ENCODE results near the gene SNAPC4.

DNA sequence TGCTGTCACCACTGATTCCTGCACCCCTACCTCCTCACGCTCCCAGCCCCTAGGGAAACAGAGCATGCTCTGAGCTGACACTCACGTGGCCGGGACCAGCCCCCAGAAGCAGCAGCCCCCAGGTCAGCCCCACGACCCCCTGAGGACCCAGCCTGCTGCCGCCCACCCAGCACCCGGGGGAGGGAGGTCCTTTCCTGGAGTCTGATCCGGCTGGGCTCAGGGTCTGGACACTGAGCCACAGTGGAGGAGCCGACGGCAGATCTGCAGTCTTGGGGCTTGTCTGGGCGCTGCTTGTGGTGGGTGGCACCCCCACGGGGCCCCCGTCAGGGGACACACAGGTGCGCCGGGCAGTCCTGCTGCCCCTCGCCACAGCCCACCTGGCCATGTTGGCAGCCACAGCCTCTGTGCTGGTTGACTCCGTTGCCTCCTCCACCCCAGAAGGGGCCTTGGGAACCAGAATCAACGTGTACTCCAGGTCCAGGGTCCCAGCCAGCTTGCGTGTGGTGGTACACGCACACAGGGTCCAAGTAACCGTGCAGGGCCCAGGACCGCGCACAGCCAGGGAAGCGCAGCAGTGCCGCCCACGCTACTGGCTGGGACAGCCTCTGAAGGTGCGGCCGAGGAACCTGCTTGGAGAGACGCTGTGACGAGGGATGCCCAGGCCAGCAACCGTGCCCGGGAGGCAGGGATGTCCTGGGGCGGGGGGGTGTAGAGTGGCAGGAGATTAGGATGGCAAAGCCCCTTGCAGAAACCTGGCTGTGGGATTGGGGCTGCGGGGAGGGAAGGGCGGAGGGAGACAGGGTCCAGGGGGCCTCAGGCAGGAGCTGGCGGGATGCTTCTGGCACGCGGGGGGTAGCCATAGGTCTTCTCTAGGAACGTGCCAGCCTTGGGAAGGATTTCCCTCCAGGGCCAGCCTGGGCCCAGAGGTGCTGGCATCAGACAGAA is 39.9 kb downstream of the SNAPC4 start:
- no peak for TF ChIP-seq POLR2AphosphoS5 (IDR thresholded peaks at IDR 0.05; ENCODE audit: insufficient read depth in 1 of 2, low read depth in 1 of 2)
- TF ChIP-seq, protein P1, sequence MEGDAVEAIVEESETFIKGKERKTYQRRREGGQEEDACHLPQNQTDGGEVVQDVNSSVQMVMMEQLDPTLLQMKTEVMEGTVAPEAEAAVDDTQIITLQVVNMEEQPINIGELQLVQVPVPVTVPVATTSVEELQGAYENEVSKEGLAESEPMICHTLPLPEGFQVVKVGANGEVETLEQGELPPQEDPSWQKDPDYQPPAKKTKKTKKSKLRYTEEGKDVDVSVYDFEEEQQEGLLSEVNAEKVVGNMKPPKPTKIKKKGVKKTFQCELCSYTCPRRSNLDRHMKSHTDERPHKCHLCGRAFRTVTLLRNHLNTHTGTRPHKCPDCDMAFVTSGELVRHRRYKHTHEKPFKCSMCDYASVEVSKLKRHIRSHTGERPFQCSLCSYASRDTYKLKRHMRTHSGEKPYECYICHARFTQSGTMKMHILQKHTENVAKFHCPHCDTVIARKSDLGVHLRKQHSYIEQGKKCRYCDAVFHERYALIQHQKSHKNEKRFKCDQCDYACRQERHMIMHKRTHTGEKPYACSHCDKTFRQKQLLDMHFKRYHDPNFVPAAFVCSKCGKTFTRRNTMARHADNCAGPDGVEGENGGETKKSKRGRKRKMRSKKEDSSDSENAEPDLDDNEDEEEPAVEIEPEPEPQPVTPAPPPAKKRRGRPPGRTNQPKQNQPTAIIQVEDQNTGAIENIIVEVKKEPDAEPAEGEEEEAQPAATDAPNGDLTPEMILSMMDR (IDR thresholded peaks at IDR 0.05) = no peak

Data from vagina (tissue), 2 donors.